K562 treated with DMSO at 1 percent for 24 hours (cell line): ENCODE measurements around the gene ASAH2B. TPM values are rescaled to one million over a fixed set of nuclear protein-coding genes. Genes with fewer than 3 reads are reported as not detected.

Experiments used
- total RNA-seq: library from RNA; unstranded; fragments of 300-600 nt; gene quantifications from 2 replicates; pipeline ENCODE4 v1.2.3, GENCODE V29; 2022; ENCODE audit warnings: low read depth; ENCODE audit not compliant: insufficient read depth

ASAH2B gene
- 2.5 and 5.5 TPM in 2 replicates for total RNA-seq

GRCh38 chr10:50739618-50740292, at the start of gene ASAH2B:
Gene ASAH2B, plus strand, starts transcription at chr10:50739936. Its CDS starts 5,195 bp downstream, at chr10:50745131.

Other genes starting within 250 kb of the ASAH2B start
- 35.8 and 43.4 TPM in 2 replicates for gene SGMS1, start 116.0 kb upstream of the ASAH2B start, total RNA-seq
- not detected in 2 replicates for gene A1CF, start 145.7 kb downstream of the ASAH2B start, total RNA-seq